ENCODE measurements around the gene FLNB. TPM values are rescaled to one million over a fixed set of nuclear protein-coding genes. Genes with fewer than 3 reads are reported as not detected.

Gene FLNB
- total and polyA plus RNA-seq, 10 of the 15 experiments (the other 5 are each of a cell fraction or from before 2014, with no cell fraction given) = 13.6 to 51.8 (median 26.4) TPM

DNA sequence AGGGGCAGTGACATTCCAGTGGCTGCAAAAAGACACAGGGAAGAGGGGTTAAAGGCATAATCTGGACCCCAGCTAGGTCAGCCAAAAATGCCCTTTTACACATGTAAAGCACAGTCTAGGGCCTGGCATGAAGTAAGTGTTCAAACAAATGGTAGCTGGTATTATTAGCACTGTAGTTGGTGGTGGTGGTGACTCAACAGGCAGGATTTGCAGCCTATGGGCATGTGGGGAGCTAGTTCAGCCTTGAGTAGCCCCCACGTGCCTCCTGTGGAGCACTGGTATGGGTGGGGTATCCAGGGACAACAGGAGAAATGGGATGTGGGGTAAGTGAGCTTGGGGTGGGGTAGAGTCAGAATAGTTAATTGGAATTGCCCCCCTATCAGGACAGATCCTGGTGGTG, 175.0 kb downstream of the FLNB start (continued):
- TF ChIP-seq PRDM15 (CRISPR knock-in tag; IDR thresholded peaks at IDR 0.05) (no peak), PML (IDR thresholded peaks at IDR 0.05; ENCODE audit: low read length) (no peak), NR2C1 (IDR thresholded peaks at IDR 0.05) (no peak)
- TF ChIP-seq, protein P1, sequence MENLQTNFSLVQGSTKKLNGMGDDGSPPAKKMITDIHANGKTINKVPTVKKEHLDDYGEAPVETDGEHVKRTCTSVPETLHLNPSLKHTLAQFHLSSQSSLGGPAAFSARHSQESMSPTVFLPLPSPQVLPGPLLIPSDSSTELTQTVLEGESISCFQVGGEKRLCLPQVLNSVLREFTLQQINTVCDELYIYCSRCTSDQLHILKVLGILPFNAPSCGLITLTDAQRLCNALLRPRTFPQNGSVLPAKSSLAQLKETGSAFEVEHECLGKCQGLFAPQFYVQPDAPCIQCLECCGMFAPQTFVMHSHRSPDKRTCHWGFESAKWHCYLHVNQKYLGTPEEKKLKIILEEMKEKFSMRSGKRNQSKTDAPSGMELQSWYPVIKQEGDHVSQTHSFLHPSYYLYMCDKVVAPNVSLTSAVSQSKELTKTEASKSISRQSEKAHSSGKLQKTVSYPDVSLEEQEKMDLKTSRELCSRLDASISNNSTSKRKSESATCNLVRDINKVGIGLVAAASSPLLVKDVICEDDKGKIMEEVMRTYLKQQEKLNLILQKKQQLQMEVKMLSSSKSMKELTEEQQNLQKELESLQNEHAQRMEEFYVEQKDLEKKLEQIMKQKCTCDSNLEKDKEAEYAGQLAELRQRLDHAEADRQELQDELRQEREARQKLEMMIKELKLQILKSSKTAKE (IDR thresholded peaks at IDR 0.05; ENCODE audit: low read depth, poor library complexity, severe bottlenecking) = no peak

GRCh38 chr3:58183891-58184290, 175.7 kb downstream of the FLNB start:
- ChIA-PET CTCF (interaction anchor here (1.2 to 25.2 kb wide), 5 partner anchors 30 to 232 kb away, joined by 3 to 655 read pairs (median 9); partner anchors contain the start of genes DNASE1L3, HTD2 and RPP14), SMC1A (ENCODE audit: uncharacterized antibody, unreplicated experiment) (interaction anchor here (0.8 to 9.6 kb wide), 4 partner anchors 35 to 234 kb away, joined by 3 to 191 read pairs (median 4); no protein-coding TSS in a partner anchor), RAD21 (ENCODE audit: unreplicated experiment) (interaction anchor here (1.4 to 4.3 kb wide), 4 partner anchors 18 to 122 kb away, joined by 3 to 30 read pairs (median 12); partner anchors contain the start of genes HTD2 and RPP14), POLR2A (no interaction called here)
- intact Hi-C loops (cut with micrococcal nuclease; ENCODE audit: unreplicated experiment) = no loop called here
- no peak overlapping the region for H3K4me3 ChIP-seq
- 63% methylated on average over 11 of the region's 12 CpGs for WGBS (ENCODE audit: insufficient coverage, insufficient replicate concordance, low lambda C conversion rate, missing lambda C conversion rate)
- in situ Hi-C loops (cut with MboI) = loop anchor here (5.0 to 10.0 kb wide), 3 partner anchors 228 to 441 kb away; no protein-coding TSS in a partner anchor
- no peaks in the 10 kb centered on the region for H3K36me3 ChIP-seq (ENCODE audit: control insufficient read depth in 2 of 2, insufficient read depth in 2 of 2, low read length in 1 of 2)
- H3K9me3 ChIP-seq (replicated peaks; ENCODE audit: control insufficient read depth, insufficient read depth, low read length) = no peaks in the 10 kb centered on the region
- ATAC-seq (no peak), FAIRE-seq (no peak), DNase-seq (ENCODE audit: low read depth, low spot score) (no peak)
- BruUV-seq (replicated peaks) = no TSS peak
- H3K9ac ChIP-seq (ENCODE audit: control insufficient read depth, insufficient read depth, low read length) = no peak overlapping the region
- no peaks in the 10 kb centered on the region for H3K79me2 ChIP-seq (ENCODE audit: control insufficient read depth, insufficient read depth, low read length)
- no peak overlapping the region for H2AFZ ChIP-seq (ENCODE audit: control insufficient read depth, low read depth, low read length)
- H3K27ac ChIP-seq (ENCODE audit: control insufficient read depth, insufficient read depth) = no peak overlapping the region
- no peaks in the 10 kb centered on the region for H4K20me1 ChIP-seq (ENCODE audit: control insufficient read depth, insufficient read depth)
- H3K4me2 ChIP-seq (ENCODE audit: control insufficient read depth, insufficient read depth) = no peak overlapping the region
- TF ChIP-seq CHD4 (IDR thresholded peaks at IDR 0.05) = no peak
- H3K27me3 ChIP-seq (replicated peaks in 1 of 2; ENCODE audit: control insufficient read depth in 2 of 2, insufficient read depth in 2 of 2, low read length in 1 of 2) = no peaks in the 10 kb centered on the region
- peaks cover 5% of the 10 kb centered on the region for H3K4me1 ChIP-seq (ENCODE audit: control insufficient read depth, insufficient read depth, low read length)

Measured in GM12878 (cell line).